Urinary bladder (tissue), 4 donors: ENCODE measurements around the gene TMED3. TPM values are rescaled to one million over a fixed set of nuclear protein-coding genes. Genes with fewer than 3 reads are reported as not detected.

Source experiments
- DNase-seq: peaks from one replicate; pipeline ENCODE4 v3.0.0-alpha.2; 2015; ENCODE audit errors: extremely low spot score
- H3K27ac ChIP-seq: one replicate; pipeline ENCODE4 v1.5.1; 2013; ENCODE audit warnings: low read depth, mild to moderate bottlenecking, moderate library complexity
- H3K36me3 ChIP-seq: one replicate; pipeline ENCODE4 v1.6.1; 2013; ENCODE audit warnings: mild to moderate bottlenecking, moderate library complexity; ENCODE audit not compliant: insufficient read depth
- H3K4me1 ChIP-seq: one replicate; pipeline ENCODE4 v1.6.1; 2013; ENCODE audit warnings: mild to moderate bottlenecking, moderate library complexity; ENCODE audit not compliant: insufficient read depth
- H3K4me3 ChIP-seq: one replicate; pipeline ENCODE4 v1.5.1; 2013; ENCODE audit warnings: low read depth, low read length
- WGBS: extraction: QIAGEN DNeasy Blood & Tissue Kit; methylation state at CpG from one replicate; pipeline ENCODE4 v1.1.7; 2013; 5-methylcytosine and 5-hydroxymethylcytosine counted together
- polyA plus RNA-seq: library from polyadenylated mRNA; stranded (reverse); fragments of 200-250 nt; gene quantifications from one replicate; pipeline ENCODE4 v1.2.3, GENCODE V29; 2013
- total RNA-seq: library from RNA; depleted of rRNA; stranded (reverse); fragments of >200 nt; gene quantifications from one replicate; pipeline ENCODE4 v1.2.3, GENCODE V29; 2014
- donor health status: healthy with polysubstance abuse.
- donor health status: healthy.

TMED3 gene
- total and polyA plus RNA-seq, 2 donors = 62.2 to 65.3 TPM

GRCh38 chr15:79337591-79337990 is 26.7 kb downstream of the TMED3 start:
- H3K4me1 ChIP-seq = no peaks in the 10 kb centered on the region

GRCh38 chr15:79339588-79340314 is 28.8 kb downstream of the TMED3 start:
- no peak overlapping the region for H3K27ac ChIP-seq
- no peak for DNase-seq
- no peaks in the 10 kb centered on the region for H3K4me1 ChIP-seq
- WGBS = 76% methylated on average over 3 of the region's 3 CpGs
- H3K36me3 ChIP-seq = no peaks in the 10 kb centered on the region
- no peak overlapping the region for H3K4me3 ChIP-seq

More at GRCh38 chr15:79337591-79337990, 26.7 kb downstream of the TMED3 start:
- no peaks in the 10 kb centered on the region for H3K36me3 ChIP-seq
- WGBS = 67% methylated on average over 7 of the region's 7 CpGs
- no peak overlapping the region for H3K27ac ChIP-seq
- no peak overlapping the region for H3K4me3 ChIP-seq
- DNase-seq = no peak

GRCh38 chr15:79340315-79340602 is 29.3 kb downstream of the TMED3 start:
- H3K36me3 ChIP-seq = no peaks in the 10 kb centered on the region
- 57% methylated on average over 5 of the region's 5 CpGs for WGBS
- no peak overlapping the region for H3K27ac ChIP-seq
- H3K4me1 ChIP-seq = no peaks in the 10 kb centered on the region
- no peak for DNase-seq
- H3K4me3 ChIP-seq = no peak overlapping the region

- H3K36me3 ChIP-seq = no peaks in the 10 kb centered on the region
- H3K4me3 ChIP-seq = no peak overlapping the region
- H3K27ac ChIP-seq = peak overlapping the region; percentile 18
- 31% methylated on average over 9 of the region's 9 CpGs for WGBS
- no peak for DNase-seq
- no peaks in the 10 kb centered on the region for H3K4me1 ChIP-seq
Measured at GRCh38 chr15:79341396-79341795, 30.5 kb downstream of the TMED3 start.

- no peaks in the 10 kb centered on the region for H3K4me1 ChIP-seq
- no peaks in the 10 kb centered on the region for H3K36me3 ChIP-seq
- no peak overlapping the region for H3K27ac ChIP-seq
- 87% methylated on average over 4 of the region's 4 CpGs for WGBS
- H3K4me3 ChIP-seq = no peak overlapping the region
- DNase-seq = no peak
Measured at GRCh38 chr15:79349525-79349924, 38.6 kb downstream of the TMED3 start.

- Histone ChIP-seq H3K27ac (no peak overlapping the region), H3K4me1 (no peaks in the 10 kb centered on the region), H3K4me3 (no peak overlapping the region), H3K36me3 (no peaks in the 10 kb centered on the region)
- DNase-seq = no peak
- 93% methylated on average over 1 of the region's 1 CpG for WGBS
Measured at GRCh38 chr15:79352206-79352605, 41.3 kb downstream of the TMED3 start.

- H3K4me1 ChIP-seq = no peaks in the 10 kb centered on the region
- DNase-seq = no peak
- no peak overlapping the region for H3K4me3 ChIP-seq
- no peak overlapping the region for H3K27ac ChIP-seq
- 97% methylated on average over 3 of the region's 3 CpGs for WGBS
- H3K36me3 ChIP-seq = no peaks in the 10 kb centered on the region
Measured at GRCh38 chr15:79357566-79357965, 46.7 kb downstream of the TMED3 start.

GRCh38 chr15:79358069-79358468 is 47.2 kb downstream of the TMED3 start:
- 74% methylated on average over 3 of the region's 3 CpGs for WGBS
- Histone ChIP-seq H3K4me3 (no peak overlapping the region), H3K27ac (no peak overlapping the region), H3K4me1 (no peaks in the 10 kb centered on the region), H3K36me3 (no peaks in the 10 kb centered on the region)
- DNase-seq = no peak

- no peaks in the 10 kb centered on the region for H3K36me3 ChIP-seq
- no peak for DNase-seq
- no peaks in the 10 kb centered on the region for H3K4me1 ChIP-seq
- 94% methylated on average over 9 of the region's 9 CpGs for WGBS
- H3K4me3 ChIP-seq = no peak overlapping the region
- no peak overlapping the region for H3K27ac ChIP-seq
Measured at GRCh38 chr15:79364571-79365240, 53.8 kb downstream of the TMED3 start.

- DNase-seq = no peak
- no peak overlapping the region for H3K27ac ChIP-seq
- WGBS = 40% methylated on average over 3 of the region's 3 CpGs
- no peaks in the 10 kb centered on the region for H3K4me1 ChIP-seq
- H3K4me3 ChIP-seq = no peak overlapping the region
- no peaks in the 10 kb centered on the region for H3K36me3 ChIP-seq
Measured at GRCh38 chr15:79365765-79366164, 54.9 kb downstream of the TMED3 start.

GRCh38 chr15:79366691-79367090 is 55.8 kb downstream of the TMED3 start:
- Histone ChIP-seq H3K36me3 (no peaks in the 10 kb centered on the region), H3K27ac (no peak overlapping the region), H3K4me1 (no peaks in the 10 kb centered on the region), H3K4me3 (no peak overlapping the region)
- WGBS = 72% methylated on average over 2 of the region's 2 CpGs
- DNase-seq = no peak

GRCh38 chr15:79370716-79371115 is 59.8 kb downstream of the TMED3 start:
- 43% methylated on average over 1 of the region's 1 CpG for WGBS
- no peak for DNase-seq
- Histone ChIP-seq H3K27ac (no peak overlapping the region), H3K4me1 (no peaks in the 10 kb centered on the region), H3K36me3 (no peaks in the 10 kb centered on the region), H3K4me3 (no peak overlapping the region)

- Histone ChIP-seq H3K4me3 (no peak overlapping the region), H3K27ac (no peak overlapping the region), H3K36me3 (no peaks in the 10 kb centered on the region), H3K4me1 (no peaks in the 10 kb centered on the region)
- 93% methylated on average over 1 of the region's 1 CpG for WGBS
- DNase-seq = no peak
Measured at GRCh38 chr15:79371591-79371990, 60.7 kb downstream of the TMED3 start.

- WGBS = 66% methylated on average over 2 of the region's 2 CpGs
- H3K4me3 ChIP-seq = no peak overlapping the region
- H3K36me3 ChIP-seq = no peaks in the 10 kb centered on the region
- no peaks in the 10 kb centered on the region for H3K4me1 ChIP-seq
- H3K27ac ChIP-seq = no peak overlapping the region
- no peak for DNase-seq
Measured at GRCh38 chr15:79372428-79372827, 61.5 kb downstream of the TMED3 start.
